IPS DF 19.7 (cell line): ENCODE results near the gene STRN4.

ENCODE experiments used
- DNase-seq: peaks from one replicate; pipeline ENCODE4 v3.0.0-alpha.2; 2013; ENCODE audit warnings: low read depth, low spot score

Gene STRN4

GRCh38 chr19:46726551-46726950 lies 19.7 kb downstream of the STRN4 start:
- DNase-seq = no peak

- no peak for DNase-seq
Measured at GRCh38 chr19:46725859-46726393, 20.3 kb downstream of the STRN4 start.

GRCh38 chr19:46725036-46725820 lies 21.0 kb downstream of the STRN4 start:
- DNase-seq = no peak

- no peak for DNase-seq
Measured at GRCh38 chr19:46724468-46724867, 21.8 kb downstream of the STRN4 start.

GRCh38 chr19:46723471-46723870 lies 22.8 kb downstream of the STRN4 start:
- no peak for DNase-seq

GRCh38 chr19:46723023-46723461 lies 23.2 kb downstream of the STRN4 start:
- no peak for DNase-seq

GRCh38 chr19:46722421-46723022 lies 23.7 kb downstream of the STRN4 start:
- DNase-seq = no peak

- DNase-seq = no peak
Measured at GRCh38 chr19:46722004-46722380, 24.3 kb downstream of the STRN4 start.

- no peak for DNase-seq
Measured at GRCh38 chr19:46721269-46722003, 24.8 kb downstream of the STRN4 start.

GRCh38 chr19:46720503-46721239 lies 25.6 kb downstream of the STRN4 start:
- DNase-seq = no peak

GRCh38 chr19:46719629-46720502 lies 26.4 kb downstream of the STRN4 start:
- DNase-seq = no peak

GRCh38 chr19:46718934-46719622 lies 27.2 kb downstream of the STRN4 start:
- no peak for DNase-seq

- no peak for DNase-seq
Measured at GRCh38 chr19:46718157-46718933, 27.9 kb downstream of the STRN4 start.

GRCh38 chr19:46717716-46718143 lies 28.5 kb downstream of the STRN4 start:
- no peak for DNase-seq

- DNase-seq = no peak
Measured at GRCh38 chr19:46717034-46717715, 29.1 kb downstream of the STRN4 start, which contains the start of gene PRKD2. Gene PRKD2 (minus strand): TSS chr19:46717114. CDS start chr19:46716370, 744 bp downstream.

- no peak for DNase-seq
Measured at GRCh38 chr19:46716672-46717033, 29.6 kb downstream of the STRN4 start.

- no peak for DNase-seq
Measured at GRCh38 chr19:46715975-46716671, 30.1 kb downstream of the STRN4 start.

- DNase-seq = no peak
Measured at GRCh38 chr19:46715620-46715974, 30.7 kb downstream of the STRN4 start.
